HG03064 (cell line): ENCODE measurements around the gene CCDC182.

Source experiments
- ATAC-seq: cut with Tn5 transposase; IDR thresholded peaks from one replicate; pipeline ENCODE4 v1.9.1; 2021; ENCODE audit warnings: low read depth; ENCODE audit not compliant: unreplicated experiment

The CCDC182 gene

GRCh38 chr17:57745242-57745641 is at the start of gene CCDC182:
Gene CCDC182, minus strand, starts transcription at chr17:57745299. Its CDS starts 27 bp downstream, at chr17:57745272.
- no peak for ATAC-seq

DNA sequence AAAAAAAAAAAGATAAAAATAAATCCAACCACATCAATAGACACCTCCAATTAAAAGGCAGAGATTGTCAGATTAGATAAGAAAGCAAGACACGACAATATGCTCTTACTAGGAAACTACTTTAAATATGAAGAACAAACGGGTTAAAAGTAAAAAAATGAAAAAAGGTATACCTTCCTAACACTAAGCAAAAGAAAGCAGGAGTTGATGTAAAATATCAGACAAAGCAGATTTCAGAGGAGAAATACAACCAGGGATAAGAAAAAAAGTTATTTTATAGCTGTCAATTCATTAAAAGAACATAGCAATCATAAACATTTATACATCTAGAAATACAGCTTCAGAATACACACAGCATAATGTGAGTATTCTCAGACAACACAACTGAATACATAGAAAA is 49.7 kb upstream of the CCDC182 start:
- no peak for ATAC-seq

DNA sequence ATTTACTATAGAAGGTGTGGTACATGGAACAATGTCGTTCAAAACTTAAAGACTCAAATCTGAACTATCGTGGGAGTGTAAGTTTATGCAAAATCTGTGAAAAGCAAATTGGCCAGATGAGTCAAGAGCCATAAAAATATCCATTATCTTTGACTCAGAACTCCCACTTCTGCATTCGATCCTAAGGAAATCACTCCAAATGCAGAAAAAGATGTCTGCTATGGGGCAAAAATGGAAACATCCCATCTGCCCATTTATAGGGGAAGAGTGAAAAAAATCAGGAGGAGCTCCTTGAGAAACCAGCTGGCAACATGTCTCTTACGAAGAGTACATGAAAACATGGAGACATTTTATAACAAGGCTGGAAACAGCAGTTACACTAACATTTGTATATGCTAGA is 43.6 kb upstream of the CCDC182 start:
- ATAC-seq: no peak

DNA sequence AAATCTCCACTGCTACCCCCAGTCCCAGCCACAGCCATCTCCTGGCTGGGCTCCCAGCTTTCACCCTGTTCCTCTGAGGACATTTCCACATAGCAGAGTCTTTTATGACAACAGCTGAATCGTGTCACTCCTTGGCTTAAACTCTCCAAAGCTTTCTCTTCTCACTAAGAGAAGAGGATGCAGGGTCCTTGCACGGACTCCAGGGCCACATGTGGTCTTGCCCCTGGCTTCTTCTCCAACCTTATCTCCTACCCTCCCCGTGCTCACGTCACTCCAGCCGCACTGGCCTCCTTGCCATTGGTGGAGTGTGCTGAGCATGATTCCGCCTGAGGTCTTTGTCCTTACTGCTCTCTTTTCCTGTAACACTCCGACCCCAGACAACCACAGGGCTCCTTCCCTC is 39.9 kb upstream of the CCDC182 start:
- ATAC-seq: no peak

- ATAC-seq: no peak
Observed at GRCh38 chr17:57784226-57784895, 39.3 kb upstream of the CCDC182 start.

GRCh38 chr17:57783338-57783742 is 38.2 kb upstream of the CCDC182 start:
- no peak for ATAC-seq

GRCh38 chr17:57782647-57783337 is 37.7 kb upstream of the CCDC182 start:
- ATAC-seq: no peak

- no peak for ATAC-seq
Observed at GRCh38 chr17:57782062-57782490, 37.0 kb upstream of the CCDC182 start.

- no peak for ATAC-seq
Observed at GRCh38 chr17:57781386-57782061, 36.4 kb upstream of the CCDC182 start.

DNA sequence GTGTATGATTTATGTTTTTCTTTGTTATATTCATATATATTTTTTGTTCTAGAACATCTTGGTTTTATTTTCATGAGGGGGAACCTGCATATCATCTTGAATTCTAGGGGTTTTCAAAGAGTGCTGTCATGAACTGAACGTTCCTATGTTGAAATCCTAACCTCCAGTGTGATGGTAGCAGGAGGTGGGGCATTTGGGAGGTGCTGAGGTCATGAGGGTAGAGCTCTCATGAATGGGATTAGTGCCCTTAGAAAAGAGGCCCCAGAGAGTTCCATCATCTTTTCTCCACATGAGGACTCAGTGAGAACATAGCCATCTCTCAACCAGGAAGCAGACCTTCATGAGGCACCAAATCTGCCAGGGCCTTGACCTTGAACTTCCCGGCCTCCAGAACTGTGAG is 34.6 kb upstream of the CCDC182 start:
- no peak for ATAC-seq

- no peak for ATAC-seq
Observed at GRCh38 chr17:57778306-57778705, 33.2 kb upstream of the CCDC182 start.

DNA sequence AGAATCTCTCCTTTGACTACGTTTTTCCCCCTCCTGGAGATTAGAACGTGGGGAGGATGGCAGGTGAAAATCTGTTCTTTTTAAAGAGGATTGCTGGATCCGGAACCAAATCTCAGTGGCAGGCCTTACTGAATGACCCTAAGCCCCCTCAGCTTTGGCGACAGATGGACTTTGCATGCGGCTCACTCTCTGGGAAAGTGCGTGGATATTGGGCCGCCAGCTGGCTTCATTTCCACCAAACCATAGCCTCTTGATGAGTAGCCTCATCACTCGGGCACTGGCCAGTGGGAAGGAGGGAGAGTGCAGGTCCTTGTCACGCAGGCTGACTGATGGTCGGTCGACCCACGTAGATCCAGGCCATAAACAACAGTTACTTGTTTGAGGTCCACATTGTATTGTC is 31.3 kb upstream of the CCDC182 start:
- ATAC-seq: no peak

DNA sequence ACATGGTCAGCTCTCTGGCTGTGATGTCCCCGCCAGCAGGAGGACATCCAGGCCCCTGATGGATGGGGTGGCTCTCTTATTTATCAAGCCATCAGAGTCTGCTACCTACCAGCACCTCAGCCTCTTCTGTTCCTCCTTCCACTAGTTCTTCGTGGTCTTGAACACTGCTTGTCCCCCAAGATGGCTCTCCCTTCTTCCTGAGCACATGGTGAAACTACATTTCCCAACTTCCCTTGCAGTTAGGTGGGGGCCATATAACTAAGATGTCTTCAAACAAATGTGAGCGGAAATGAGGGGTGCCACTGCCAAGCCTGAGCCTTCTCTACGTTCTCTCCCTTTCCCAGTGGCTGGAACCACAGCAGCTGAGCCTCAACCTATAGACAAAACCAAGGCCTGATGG is 29.8 kb upstream of the CCDC182 start:
- ATAC-seq: no peak

GRCh38 chr17:57773557-57773956 is 28.5 kb upstream of the CCDC182 start:
- no peak for ATAC-seq

DNA sequence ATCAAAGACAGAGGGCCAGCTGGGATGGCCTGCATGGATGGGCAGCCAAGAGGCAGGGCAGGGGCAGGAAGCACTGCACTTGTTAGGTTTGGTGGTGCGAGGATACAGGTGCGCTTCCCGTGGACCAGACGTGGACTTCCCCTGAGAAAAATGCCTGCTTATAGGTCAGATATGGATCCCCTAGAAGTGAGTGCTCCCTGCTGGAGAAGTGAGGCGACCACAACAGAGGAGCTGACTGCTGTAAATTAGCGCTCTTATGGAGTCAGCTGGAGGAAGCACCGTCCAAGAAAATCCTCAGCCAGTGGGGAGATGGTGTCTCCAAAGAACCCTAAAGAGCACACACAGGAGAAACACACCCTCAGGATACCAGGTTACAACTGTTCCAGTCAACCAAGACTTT is 27.7 kb upstream of the CCDC182 start:
- ATAC-seq: no peak

DNA sequence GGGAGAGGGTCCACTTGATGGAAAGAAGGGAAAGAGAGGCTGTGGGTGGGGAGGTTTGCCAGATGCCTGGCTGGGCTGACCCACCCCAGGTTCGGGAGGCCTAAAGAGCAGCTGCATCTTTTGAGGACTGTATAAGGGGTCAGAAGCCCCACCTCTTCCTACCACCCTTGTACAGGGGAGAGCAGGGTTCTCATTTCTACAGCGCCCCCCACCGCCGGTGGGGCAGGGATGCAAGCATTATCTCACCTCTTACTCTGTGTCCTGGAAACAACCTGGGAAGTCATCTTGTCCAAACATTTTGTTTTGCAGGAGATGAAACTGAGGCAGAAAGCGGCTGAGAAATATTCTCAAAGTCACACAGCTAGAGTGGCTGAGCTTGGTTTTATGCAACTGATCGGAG is 22.5 kb upstream of the CCDC182 start:
- no peak for ATAC-seq

- no peak for ATAC-seq
Observed at GRCh38 chr17:57766318-57766943, 21.3 kb upstream of the CCDC182 start.

- ATAC-seq: no peak
Observed at GRCh38 chr17:57762452-57763395, 17.6 kb upstream of the CCDC182 start.

GRCh38 chr17:57761887-57762286 is 16.8 kb upstream of the CCDC182 start:
- ATAC-seq: no peak

DNA sequence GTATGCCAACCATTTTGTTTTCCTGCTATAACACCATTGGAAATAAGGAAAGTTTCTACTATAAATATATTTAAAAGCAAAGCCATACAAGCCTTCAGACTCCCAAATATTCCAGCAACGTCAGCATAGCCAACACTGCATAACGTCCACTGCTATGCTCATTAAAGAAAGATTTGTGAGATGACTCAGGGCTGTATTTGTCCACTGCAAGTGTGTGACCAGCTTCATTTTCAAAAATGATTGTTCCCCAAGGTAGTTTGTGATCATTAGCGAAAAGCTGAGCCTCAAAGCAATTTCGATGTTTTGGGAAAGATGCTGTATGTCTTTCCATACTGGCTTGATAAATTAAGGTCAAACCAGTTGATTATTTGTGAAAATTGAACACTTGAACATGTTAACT is 14.9 kb upstream of the CCDC182 start:
- ATAC-seq: no peak
